Breast epithelium (tissue), 3 donors: ENCODE results near the gene RPUSD3.
"Not testable (repeated sequence)": the region's sequence is repeated elsewhere in the genome, so short reads cannot be mapped to it uniquely, and the experiment has no call there.

ENCODE experiments used
- CTCF ChIP-seq, 3 donors: fragments of 450-650 bp; IDR thresholded peaks; one replicate each; pipeline ENCODE4 v1.5.1; 2016 to 2017; ENCODE audit warnings: antibody characterized with exemption in 3 of 3, mild to moderate bottlenecking in 3 of 3, moderate library complexity in 3 of 3
- POLR2A ChIP-seq: fragments of 450-650 bp; IDR thresholded peaks from one replicate; pipeline ENCODE4 v1.6.1; 2016; ENCODE audit warnings: antibody characterized with exemption, mild to moderate bottlenecking, moderate library complexity
- POLR2AphosphoS5 ChIP-seq, 3 donors: sonication (generic); formaldehyde crosslinking; IDR thresholded peaks; one replicate each; pipeline ENCODE4 v1.6.1; 2017; ENCODE audit warnings: antibody characterized with exemption in 3 of 3

- not testable (repeated sequence) for TF ChIP-seq CTCF (IDR thresholded peaks at IDR 0.05); POLR2A; POLR2AphosphoS5 (IDR thresholded peaks at IDR 0.05)
Observed at GRCh38 chr3:9847870-9848269, 4.1 kb upstream of the RPUSD3 start.
